HG03097 (cell line): ENCODE data around the gene PDGFD.
A peak's percentile ranks its signal among the peaks of the same experiment; 100 is the strongest.

Experiments
- ATAC-seq: cut with Tn5 transposase; IDR thresholded peaks from one replicate; pipeline ENCODE4 v1.9.1; 2021; ENCODE audit not compliant: unreplicated experiment, low FRiP score

The PDGFD gene

DNA sequence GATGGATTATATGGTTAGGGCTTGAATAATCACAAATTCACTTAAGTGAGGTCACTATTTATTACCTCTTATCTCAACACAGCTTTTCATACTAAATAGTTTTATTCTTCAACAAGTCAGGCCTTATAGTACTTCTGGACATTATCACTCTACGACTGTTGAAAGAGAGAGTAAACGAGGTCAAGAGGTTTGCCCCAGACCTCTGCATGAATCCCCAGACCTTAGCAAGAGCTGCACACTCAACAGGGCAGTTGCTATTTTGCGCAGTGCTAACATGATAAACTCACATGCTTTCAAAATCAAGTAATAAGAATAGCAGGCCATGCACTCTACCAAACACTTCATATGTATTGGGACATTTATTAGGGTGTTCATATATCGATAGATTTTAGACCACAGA lies 67.0 kb downstream of the PDGFD start:
- no peak for ATAC-seq

GRCh38 chr11:104095791-104096190 lies 68.2 kb downstream of the PDGFD start:
- ATAC-seq = no peak

- ATAC-seq = no peak
These were observed 69.4 kb downstream of the PDGFD start for GRCh38 chr11:104094576-104094975.

DNA sequence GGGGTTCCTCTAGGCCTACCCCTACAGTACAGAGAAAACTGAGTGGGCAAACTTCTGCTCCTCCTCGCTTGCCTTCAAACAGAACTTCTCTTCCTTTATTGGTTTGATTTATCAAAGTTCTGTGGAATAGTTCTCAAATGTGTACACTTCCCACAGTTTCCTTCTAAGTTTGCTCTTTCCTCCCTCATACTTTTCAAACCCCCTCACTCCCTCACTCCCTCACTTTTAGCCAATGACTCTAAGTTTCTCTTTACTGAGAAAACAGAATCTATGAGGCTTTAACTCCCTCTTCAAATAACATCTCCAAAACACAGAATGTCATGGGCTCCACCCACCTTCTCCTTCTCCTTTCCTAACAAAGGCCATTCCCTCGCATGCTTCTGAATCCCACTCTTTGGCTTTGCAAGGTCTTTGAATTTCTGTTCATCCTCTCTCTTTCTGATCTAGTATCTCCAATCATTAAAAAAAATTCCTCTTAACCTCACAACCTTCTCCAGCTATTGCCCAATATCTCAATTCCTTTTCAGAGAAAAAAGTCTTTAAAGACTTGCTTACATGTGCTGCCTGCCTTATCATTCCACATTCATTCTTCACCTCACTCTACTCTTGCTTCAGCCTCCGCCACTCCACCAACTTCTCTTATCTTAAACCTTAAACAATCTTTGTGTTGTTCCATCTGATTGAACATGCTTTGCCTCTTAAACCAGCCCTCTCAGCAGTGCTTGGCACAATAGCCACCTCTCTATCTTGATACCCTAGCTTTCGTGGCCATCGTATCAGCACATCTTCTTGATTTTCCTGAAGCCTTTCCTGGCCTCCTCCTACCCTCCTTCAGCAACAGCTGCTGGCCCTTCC lies 70.3 kb downstream of the PDGFD start:
- no peak for ATAC-seq

- ATAC-seq = no peak
These were observed 71.2 kb downstream of the PDGFD start for GRCh38 chr11:104092744-104093143.

GRCh38 chr11:104091281-104092096 lies 72.5 kb downstream of the PDGFD start:
- no peak for ATAC-seq

DNA sequence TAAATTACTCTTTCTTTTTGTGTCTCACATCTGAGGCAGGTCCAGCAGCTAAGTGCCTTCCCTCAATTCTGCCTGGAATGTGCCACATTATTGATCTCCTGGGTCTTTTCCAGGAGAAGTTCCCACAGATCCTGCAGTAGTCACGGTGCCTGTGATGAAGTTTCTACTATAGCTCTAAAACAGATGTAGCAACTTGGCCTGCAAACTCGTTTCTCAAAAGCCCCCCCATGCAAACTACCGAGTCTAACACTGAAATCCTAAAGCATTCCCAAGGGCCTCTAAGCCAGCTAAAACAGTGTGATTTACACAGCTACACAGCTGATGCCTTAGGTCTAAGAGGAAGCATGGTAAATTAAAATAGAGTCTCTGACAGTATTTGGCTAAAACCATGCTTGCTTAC lies 73.2 kb downstream of the PDGFD start:
- no peak for ATAC-seq

- no peak for ATAC-seq
These were observed 74.5 kb downstream of the PDGFD start for GRCh38 chr11:104089481-104089880.

DNA sequence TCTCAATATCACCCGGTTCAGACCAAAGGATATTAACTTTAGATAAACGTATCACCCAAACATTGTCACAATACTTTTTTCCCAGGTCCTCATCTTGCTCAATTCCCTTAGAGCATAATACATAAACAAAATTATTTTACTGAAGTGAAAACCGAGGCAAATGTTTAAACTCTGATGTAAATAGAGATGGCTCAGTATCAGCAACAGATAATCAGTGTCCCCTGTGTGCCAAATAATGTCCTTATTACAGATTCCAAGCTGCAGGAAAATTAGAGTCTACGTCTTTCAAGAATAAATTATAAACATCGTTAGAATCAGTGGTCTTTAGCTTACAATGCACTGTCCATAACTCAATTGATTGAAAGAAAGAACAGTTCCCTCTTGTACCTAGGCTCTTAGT lies 77.3 kb downstream of the PDGFD start:
- ATAC-seq = no peak

- ATAC-seq = no peak
These were observed 85.0 kb downstream of the PDGFD start for GRCh38 chr11:104078995-104079394.

DNA sequence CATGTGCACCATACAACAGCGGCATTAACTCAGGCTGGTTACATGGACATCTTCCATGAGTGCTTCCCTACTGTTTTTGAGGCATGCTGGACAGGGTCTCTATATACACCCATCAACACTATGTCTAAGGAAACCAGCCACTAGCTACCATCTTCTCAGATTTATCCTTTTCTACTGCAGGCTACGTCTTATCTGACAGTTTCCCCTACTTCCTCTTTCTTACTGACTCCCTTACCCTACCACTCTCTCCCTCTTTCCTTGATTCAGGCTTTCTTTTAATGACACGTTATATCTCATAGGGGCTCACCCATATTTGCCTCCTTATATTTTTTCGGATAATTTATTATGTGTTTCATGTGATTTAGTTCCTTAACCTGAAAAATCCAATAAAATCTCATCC lies 85.7 kb downstream of the PDGFD start:
- no peak for ATAC-seq

DNA sequence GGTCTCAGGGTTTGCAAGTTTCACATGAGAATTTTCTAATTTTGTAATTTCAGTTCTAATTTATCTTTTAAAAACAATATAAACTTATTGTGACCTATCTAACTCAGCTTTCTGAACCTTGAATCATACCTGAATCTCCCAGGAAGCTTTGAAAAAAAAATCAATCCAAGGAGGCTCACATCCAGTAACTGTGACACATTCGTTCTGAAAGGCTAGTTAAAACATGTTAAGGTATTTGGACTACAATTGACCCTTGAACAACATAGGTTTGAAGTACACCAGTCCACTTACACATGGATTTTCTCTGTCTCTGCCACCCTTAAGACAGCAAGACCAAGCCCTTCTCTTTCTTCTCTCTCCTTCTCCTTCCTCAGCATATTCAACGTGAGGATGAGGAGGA lies 87.5 kb downstream of the PDGFD start:
- ATAC-seq = no peak

GRCh38 chr11:104075706-104076105 lies 88.2 kb downstream of the PDGFD start:
- no peak for ATAC-seq

- ATAC-seq = no peak
These were observed 88.9 kb downstream of the PDGFD start for GRCh38 chr11:104075091-104075490.

GRCh38 chr11:104073950-104074705 lies 89.8 kb downstream of the PDGFD start:
- ATAC-seq = peak; percentile 65

GRCh38 chr11:104067534-104067933 lies 96.4 kb downstream of the PDGFD start:
- no peak for ATAC-seq

DNA sequence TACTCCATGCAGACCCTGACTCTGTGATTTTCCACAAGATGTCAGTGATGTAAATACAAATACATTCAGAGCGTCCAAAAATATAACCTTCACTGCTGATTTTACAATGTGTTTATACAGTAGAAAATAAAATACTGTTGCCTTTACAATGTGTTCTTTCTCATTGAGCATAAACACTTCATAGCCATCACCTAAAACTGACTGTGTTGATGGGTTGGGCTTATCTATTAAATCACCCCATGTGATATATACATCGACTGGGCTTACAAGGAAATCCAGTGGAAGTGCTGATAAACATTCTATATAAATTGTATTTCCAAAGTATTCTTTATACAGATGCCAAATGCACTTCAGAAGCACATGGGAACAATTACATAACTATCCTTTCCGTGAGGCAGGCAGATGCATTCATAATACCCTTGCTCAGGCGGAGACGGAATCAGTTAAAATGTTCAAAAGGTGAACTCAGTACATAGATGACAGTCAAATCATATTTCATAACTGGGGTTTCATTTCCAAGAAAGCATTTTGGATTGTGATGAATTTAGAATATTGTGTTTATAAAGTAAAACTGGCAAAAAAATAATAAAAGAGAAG lies 99.8 kb downstream of the PDGFD start:
- ATAC-seq = no peak

DNA sequence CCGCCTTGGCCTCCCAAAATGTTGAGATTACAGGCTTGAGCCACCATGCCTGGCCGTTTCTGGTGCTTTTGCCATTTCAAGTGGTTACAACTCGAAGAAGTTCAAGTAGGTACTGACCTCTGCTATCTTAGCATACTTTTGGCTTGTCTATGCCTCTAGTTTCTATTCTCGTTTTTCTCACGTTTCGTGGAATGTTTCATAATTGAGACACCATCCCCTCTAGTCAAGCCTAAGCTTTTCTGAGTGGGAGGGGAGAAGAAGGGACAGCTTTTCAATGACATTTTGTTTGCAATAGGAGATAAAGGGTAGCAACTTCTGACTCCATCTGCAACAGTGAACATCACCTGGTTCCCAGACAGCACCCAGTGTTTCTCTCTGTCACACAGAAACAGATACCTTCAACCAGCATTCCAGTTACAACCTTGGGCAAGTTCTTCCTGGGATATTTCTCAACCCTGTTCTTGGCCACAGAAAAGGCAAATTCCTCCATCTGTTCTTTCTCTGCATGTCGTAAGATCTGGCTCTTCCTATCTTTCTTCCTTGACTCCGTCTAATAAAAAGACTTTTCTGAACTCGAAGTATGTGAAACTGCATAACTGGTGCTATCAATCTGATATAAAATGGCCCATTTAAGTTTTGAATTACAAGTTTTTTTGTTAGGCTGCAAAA lies 102.0 kb downstream of the PDGFD start:
- no peak for ATAC-seq

DNA sequence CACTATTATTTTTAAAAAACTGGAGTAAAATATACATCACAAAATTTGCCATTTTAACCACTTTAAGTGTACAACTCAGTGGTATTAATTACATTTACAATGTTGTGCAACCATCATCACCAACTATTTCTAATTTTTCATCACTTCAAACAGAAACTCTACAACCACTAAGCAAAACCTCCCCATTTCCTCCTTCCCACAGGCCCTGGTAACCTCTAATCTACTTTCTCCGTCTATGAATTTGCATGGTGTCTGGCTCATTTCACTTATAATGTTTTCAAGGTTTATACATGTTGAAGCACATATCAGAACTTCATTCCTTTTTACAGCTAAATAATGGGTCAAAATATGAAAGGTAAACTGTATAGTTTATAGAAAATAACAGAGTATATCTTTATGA lies 103.1 kb downstream of the PDGFD start:
- ATAC-seq = no peak
